Endometrial microvascular endothelial cells (primary cell): ENCODE data around the gene RUNX2. TPM values are rescaled to one million over a fixed set of nuclear protein-coding genes. Genes with fewer than 3 reads are reported as not detected.
"Not testable (repeated sequence)": the region's sequence is repeated elsewhere in the genome, so short reads cannot be mapped to it uniquely, and the experiment has no call there.

ENCODE experiments used
- in situ Hi-C: cut with HindIII; loops from 2 replicates; pipeline ENCODE4 v1.10.0; 2017; ENCODE audit warnings: low sequenced_read_pairs, low pct_unique_long_range_greater_than_20kb; ENCODE audit errors: inconsistent ontology term
- total RNA-seq: library from RNA; depleted of rRNA; stranded (reverse); fragments of >200 nt; gene quantifications from one replicate; pipeline ENCODE4 v1.2.3, GENCODE V29; 2015; ENCODE audit errors: inconsistent ontology term

Gene RUNX2
- total RNA-seq, 1 donor from 2014 or later = 0.09 TPM

GRCh38 chr6:45663251-45664221 lies 335.4 kb downstream of the RUNX2 start:
- in situ Hi-C loops = no loop called here

- in situ Hi-C loops = no loop called here
These were observed 336.6 kb downstream of the RUNX2 start for GRCh38 chr6:45664707-45665106.

GRCh38 chr6:45665859-45666258 lies 337.7 kb downstream of the RUNX2 start:
- in situ Hi-C loops = no loop called here

- in situ Hi-C loops = no loop called here
These were observed 338.7 kb downstream of the RUNX2 start for GRCh38 chr6:45666846-45667245.

GRCh38 chr6:45667300-45667699 lies 339.2 kb downstream of the RUNX2 start:
- in situ Hi-C loops = no loop called here

GRCh38 chr6:45667766-45668165 lies 339.6 kb downstream of the RUNX2 start:
- in situ Hi-C loops = no loop called here

- in situ Hi-C loops = no loop called here
These were observed 340.6 kb downstream of the RUNX2 start for GRCh38 chr6:45668705-45669104.

- in situ Hi-C loops = not testable (repeated sequence)
These were observed 345.0 kb downstream of the RUNX2 start for GRCh38 chr6:45673167-45673566.

GRCh38 chr6:45675166-45675565 lies 347.0 kb downstream of the RUNX2 start:
- in situ Hi-C loops = not testable (repeated sequence)

GRCh38 chr6:45675634-45676033 lies 347.5 kb downstream of the RUNX2 start:
- in situ Hi-C loops = no loop called here

- in situ Hi-C loops = no loop called here
These were observed 348.2 kb downstream of the RUNX2 start for GRCh38 chr6:45676380-45676779.

- in situ Hi-C loops = no loop called here
These were observed 349.5 kb downstream of the RUNX2 start for GRCh38 chr6:45677381-45678284.

GRCh38 chr6:45678285-45678607 lies 350.1 kb downstream of the RUNX2 start:
- in situ Hi-C loops = no loop called here

GRCh38 chr6:45679163-45679562 lies 351.0 kb downstream of the RUNX2 start:
- in situ Hi-C loops = no loop called here

GRCh38 chr6:45679631-45680030 lies 351.5 kb downstream of the RUNX2 start:
- in situ Hi-C loops = no loop called here

GRCh38 chr6:45681860-45682511 lies 353.9 kb downstream of the RUNX2 start:
- in situ Hi-C loops = no loop called here

- in situ Hi-C loops = no loop called here
These were observed 356.3 kb downstream of the RUNX2 start for GRCh38 chr6:45684476-45684875.

GRCh38 chr6:45685076-45685475 lies 356.9 kb downstream of the RUNX2 start:
- in situ Hi-C loops = no loop called here

- in situ Hi-C loops = no loop called here
These were observed 358.9 kb downstream of the RUNX2 start for GRCh38 chr6:45686841-45687569.
